ENCODE data around the gene ALDH1A2. TPM values are rescaled to one million over a fixed set of nuclear protein-coding genes. Genes with fewer than 3 reads are reported as not detected.

ALDH1A2 gene
- total and polyA plus RNA-seq, 9 donors, result 10.3 to 120 (median 45.0) TPM

DNA sequence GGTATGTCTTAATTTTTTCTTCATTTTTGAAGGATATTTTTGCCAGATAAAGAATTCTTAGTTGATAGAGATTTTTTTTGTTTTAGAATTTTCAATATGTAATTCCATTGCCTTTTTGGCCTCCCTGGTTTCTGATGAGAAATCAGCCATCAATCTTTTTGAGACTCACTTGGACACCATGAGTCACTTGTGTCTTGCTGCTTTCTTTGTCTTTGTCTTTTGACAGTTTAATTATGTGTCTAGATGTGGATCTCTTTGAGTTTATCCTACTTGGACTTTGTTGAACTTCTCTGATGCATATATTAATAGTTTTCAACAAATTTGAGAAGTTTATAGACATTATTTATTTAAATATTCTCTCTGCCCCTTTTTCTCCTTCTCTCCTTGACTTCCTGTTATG is 38.0 kb upstream of the ALDH1A2 start:
- no peak for DNase-seq
- no peak overlapping the region for H3K4me3 ChIP-seq
- TF ChIP-seq EP300 (IDR thresholded peaks at IDR 0.05), result no peak
- TF ChIP-seq POLR2A (IDR thresholded peaks at IDR 0.05), result no peak
- TF ChIP-seq, protein P1, sequence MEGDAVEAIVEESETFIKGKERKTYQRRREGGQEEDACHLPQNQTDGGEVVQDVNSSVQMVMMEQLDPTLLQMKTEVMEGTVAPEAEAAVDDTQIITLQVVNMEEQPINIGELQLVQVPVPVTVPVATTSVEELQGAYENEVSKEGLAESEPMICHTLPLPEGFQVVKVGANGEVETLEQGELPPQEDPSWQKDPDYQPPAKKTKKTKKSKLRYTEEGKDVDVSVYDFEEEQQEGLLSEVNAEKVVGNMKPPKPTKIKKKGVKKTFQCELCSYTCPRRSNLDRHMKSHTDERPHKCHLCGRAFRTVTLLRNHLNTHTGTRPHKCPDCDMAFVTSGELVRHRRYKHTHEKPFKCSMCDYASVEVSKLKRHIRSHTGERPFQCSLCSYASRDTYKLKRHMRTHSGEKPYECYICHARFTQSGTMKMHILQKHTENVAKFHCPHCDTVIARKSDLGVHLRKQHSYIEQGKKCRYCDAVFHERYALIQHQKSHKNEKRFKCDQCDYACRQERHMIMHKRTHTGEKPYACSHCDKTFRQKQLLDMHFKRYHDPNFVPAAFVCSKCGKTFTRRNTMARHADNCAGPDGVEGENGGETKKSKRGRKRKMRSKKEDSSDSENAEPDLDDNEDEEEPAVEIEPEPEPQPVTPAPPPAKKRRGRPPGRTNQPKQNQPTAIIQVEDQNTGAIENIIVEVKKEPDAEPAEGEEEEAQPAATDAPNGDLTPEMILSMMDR (IDR thresholded peaks at IDR 0.05), result no peak
- intact Hi-C loops (cut with DNase I), result no loop called here
- H3K27ac ChIP-seq, result no peak overlapping the region
- no peaks in the 10 kb centered on the region for H3K9me3 ChIP-seq
- no peaks in the 10 kb centered on the region for H3K4me1 ChIP-seq (ENCODE audit: insufficient read depth)
- no peaks in the 10 kb centered on the region for H3K36me3 ChIP-seq
- H3K27me3 ChIP-seq, result no peaks in the 10 kb centered on the region

DNA sequence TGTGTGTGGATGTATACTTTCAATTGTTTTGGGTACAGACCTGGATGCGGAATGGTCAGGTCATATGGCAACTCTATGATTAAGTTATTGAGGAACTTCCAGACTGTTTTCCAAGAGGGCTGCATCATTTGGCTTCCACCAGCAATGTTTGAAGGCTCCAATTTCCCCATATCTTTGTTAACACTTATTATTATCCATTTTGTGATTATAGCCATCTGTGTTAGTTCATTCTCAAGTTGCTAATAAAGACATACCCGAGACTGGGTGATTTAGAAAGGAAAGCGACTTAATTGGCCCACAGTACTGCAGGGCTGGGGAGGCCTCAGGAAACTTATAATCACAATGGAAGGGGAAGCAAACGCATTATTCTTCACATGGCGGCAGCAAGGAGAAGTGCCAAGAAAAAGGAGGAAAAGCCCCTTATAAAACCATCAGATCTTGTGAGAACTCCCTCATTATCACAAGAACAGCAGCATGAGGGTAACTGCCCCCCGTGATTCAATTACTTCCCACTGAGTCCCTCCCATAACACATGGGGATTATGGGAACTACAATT is 31.1 kb upstream of the ALDH1A2 start:
- H3K36me3 ChIP-seq, result no peaks in the 10 kb centered on the region
- H3K9me3 ChIP-seq, result no peaks in the 10 kb centered on the region
- H3K4me3 ChIP-seq, result no peak overlapping the region
- no peak for DNase-seq
- TF ChIP-seq, protein P1 (IDR thresholded peaks at IDR 0.05), result no peak
- TF ChIP-seq EP300 (IDR thresholded peaks at IDR 0.05), result no peak
- no peak for TF ChIP-seq POLR2A (IDR thresholded peaks at IDR 0.05)
- intact Hi-C loops (cut with DNase I), result no loop called here
- no peak overlapping the region for H3K27ac ChIP-seq
- no peaks in the 10 kb centered on the region for H3K4me1 ChIP-seq (ENCODE audit: insufficient read depth)
- 86 to 90% (median 87%) methylated on average over 6 of the region's 6 CpGs for WGBS, 3 donors
- no peaks in the 10 kb centered on the region for H3K27me3 ChIP-seq

DNA sequence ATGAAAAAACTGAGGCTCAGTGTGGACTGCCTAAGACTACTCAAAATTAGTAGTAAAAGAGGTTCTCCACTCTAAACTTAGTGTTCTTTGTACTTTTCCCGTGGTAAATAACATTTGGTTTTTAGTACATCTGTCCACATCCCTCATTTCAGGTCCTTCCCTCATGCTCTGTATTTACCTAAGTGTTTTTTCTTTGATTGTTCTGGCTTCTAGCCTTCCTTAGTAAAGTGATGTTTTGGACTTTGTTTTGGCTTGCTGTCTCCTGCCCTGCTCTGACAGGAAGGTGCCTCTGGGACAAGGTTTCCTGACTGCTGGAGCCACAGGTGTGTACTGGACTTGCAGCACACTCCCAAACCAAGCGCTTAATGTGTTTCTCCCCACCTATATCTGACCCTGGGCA is 29.9 kb upstream of the ALDH1A2 start:
- no peaks in the 10 kb centered on the region for H3K9me3 ChIP-seq
- H3K4me3 ChIP-seq, result no peak overlapping the region
- no peak overlapping the region for H3K27ac ChIP-seq
- H3K36me3 ChIP-seq, result no peaks in the 10 kb centered on the region
- DNase-seq, result no peak
- TF ChIP-seq POLR2A (IDR thresholded peaks at IDR 0.05) (no peak), EP300 (IDR thresholded peaks at IDR 0.05) (no peak)
- TF ChIP-seq, protein P1 (IDR thresholded peaks at IDR 0.05), result no peak
- WGBS, 3 donors, result 75 to 87% (median 76%) methylated on average over 2 of the region's 2 CpGs
- no peaks in the 10 kb centered on the region for H3K27me3 ChIP-seq
- H3K4me1 ChIP-seq (ENCODE audit: insufficient read depth), result no peaks in the 10 kb centered on the region
- intact Hi-C loops (cut with DNase I), result no loop called here

DNA sequence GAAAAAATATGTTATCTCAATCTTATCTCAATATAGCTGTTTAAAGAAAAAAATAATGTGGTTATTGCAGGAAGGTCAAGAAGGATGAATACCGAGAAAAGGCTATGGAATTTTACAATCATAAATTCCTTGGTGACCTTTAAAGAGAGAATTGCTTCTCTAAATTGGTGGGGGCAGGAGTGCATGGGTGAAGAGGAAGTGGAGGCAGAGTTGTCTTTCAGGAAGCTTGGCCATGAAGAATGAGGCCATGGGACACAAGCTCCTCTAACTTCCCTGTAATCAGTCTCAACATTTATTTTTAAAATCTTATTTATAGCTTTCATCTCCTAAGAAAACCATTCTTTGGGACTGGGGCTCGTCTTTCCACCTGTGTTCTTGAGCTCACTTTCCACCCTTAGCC is 22.4 kb upstream of the ALDH1A2 start:
- WGBS, 3 donors, result 58 to 66% (median 63%) methylated on average over 2 of the region's 2 CpGs
- H3K9me3 ChIP-seq, result no peaks in the 10 kb centered on the region
- H3K4me3 ChIP-seq, result no peak overlapping the region
- no peaks in the 10 kb centered on the region for H3K4me1 ChIP-seq (ENCODE audit: insufficient read depth)
- no peak for DNase-seq
- H3K27ac ChIP-seq, result no peak overlapping the region
- TF ChIP-seq POLR2A (IDR thresholded peaks at IDR 0.05) (no peak), EP300 (IDR thresholded peaks at IDR 0.05) (no peak)
- TF ChIP-seq, protein P1 (IDR thresholded peaks at IDR 0.05), result no peak
- intact Hi-C loops (cut with DNase I), result loop anchor here in 1 of 4 donors (10.0 kb wide), 1 partner anchor 333 kb away; no protein-coding TSS in a partner anchor
- no peaks in the 10 kb centered on the region for H3K36me3 ChIP-seq
- H3K27me3 ChIP-seq, result no peaks in the 10 kb centered on the region
